HG03432 (cell line): ENCODE data around the gene TNFAIP3.
"Not testable (repeated sequence)": the region's sequence is repeated elsewhere in the genome, so short reads cannot be mapped to it uniquely, and the experiment has no call there.

ENCODE experiments used
- ATAC-seq: cut with Tn5 transposase; IDR thresholded peaks from one replicate; pipeline ENCODE4 v1.9.1; 2021; ENCODE audit warnings: mild to moderate bottlenecking, moderate library complexity; ENCODE audit not compliant: unreplicated experiment

Gene TNFAIP3

DNA sequence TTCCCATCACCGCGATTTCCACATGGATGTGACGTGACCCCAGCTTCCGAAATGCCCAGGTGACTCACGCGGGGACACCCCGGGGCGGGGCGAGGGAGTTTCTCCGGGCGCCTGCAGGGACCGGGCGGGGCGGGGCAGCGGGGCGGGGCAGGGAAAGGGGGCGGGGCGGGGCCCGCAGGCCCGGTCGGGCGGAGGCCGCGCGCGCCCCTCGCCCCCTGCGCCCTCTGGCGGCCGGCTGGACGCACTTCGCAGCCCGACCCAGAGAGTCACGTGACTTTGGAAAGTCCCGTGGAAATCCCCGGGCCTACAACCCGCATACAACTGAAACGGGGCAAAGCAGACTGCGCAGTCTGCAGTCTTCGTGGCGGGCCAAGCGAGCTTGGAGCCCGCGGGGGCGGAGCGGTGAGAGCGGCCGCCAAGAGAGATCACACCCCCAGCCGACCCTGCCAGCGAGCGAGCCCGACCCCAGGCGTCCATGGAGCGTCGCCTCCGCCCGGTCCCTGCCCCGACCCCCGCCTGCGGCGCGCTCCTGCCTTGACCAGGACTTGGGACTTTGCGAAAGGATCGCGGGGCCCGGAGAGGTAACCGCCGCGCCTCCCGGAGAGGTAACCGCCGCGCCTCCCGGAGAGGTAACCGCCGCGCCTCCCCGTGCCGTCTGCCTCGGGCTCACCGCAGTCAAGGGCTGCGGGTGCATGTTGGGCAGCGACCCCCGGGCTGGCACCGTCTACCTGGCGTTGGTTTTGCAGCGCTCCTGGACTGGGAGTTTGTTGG lies at the start of gene TNFAIP3:
Gene TNFAIP3, plus strand, starts transcription at position 346 of the 771 bp plus-strand sequence. CDS start 3,969 bp downstream, outside the sequence.
- peak; percentile 73 for ATAC-seq

DNA sequence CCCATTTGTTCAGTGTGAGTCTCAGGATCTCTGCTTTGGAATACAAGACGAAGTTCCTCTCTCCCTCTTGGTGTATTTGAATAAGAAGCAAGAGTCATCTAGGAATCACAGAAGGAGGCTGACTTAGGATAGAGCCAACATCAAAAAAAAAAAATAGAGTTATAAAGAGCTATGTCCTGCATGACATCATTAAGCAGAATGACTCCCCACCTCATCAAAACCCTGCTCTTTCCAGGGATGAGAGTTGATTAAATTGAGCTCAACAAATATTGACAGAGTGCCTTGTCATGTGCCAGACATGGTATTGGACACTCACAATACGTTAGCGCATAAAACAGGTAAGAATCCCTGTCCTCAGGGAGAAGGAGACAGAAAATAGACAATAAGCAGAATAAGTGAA lies 48.6 kb upstream of the TNFAIP3 start:
- no peak for ATAC-seq

GRCh38 chr6:137819740-137820139 lies 47.3 kb upstream of the TNFAIP3 start:
- ATAC-seq, result no peak

DNA sequence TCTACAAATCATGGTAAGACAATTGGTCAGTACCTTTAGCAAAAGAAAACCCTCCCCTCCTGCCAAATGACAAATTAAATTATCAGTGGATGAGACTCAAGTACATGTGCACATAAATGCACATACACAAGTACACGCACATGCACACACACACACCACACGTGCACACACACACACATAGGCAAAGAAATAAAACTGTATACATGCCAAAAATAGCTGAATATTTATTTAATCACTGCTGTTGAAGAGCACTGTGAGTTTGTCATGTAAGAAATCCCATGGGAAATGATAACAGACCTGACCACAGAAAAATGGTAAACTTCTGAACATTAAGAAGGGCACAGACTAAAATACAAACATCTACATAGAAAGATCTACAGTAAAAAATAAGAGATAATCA lies 46.6 kb upstream of the TNFAIP3 start:
- no peak for ATAC-seq

GRCh38 chr6:137820952-137821351 lies 46.1 kb upstream of the TNFAIP3 start:
- no peak for ATAC-seq

GRCh38 chr6:137821491-137821890 lies 45.6 kb upstream of the TNFAIP3 start:
- ATAC-seq, result no peak

DNA sequence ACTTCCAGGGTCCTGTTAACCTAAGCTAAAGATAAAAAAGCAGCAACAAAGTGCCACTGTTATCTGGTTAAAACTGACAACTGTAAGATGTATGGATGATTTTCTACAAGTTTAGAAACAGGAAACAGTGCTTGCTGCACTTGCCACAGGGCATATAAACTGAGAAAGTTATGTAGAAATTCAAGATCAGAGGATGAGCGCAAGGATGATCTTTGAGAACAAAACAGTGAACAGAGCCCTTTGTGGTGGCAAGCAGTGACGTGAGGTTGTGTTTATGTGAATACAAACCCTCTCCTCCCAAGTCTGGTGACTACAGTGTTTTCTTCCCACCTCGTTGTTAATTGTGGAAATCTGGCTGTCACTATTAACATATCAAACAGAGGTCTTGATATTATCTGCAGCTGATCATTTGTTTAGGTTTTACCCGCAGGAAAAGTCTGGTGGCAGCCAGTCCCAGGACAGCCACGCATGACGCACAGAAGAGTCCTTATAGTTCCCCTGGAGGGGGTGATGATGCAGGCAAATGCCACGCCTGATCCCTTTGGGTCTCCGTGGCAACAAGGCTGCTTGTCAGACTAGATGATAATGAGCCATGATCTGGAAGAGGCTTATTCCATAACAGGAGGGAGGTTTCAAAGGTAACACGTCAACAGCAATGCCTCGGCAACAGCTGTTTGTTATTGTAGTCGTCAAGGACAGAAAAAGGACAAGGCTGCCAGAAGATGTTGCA lies 43.1 kb upstream of the TNFAIP3 start:
- ATAC-seq, result no peak

- no peak for ATAC-seq
Measured at GRCh38 chr6:137824556-137824879, 42.5 kb upstream of the TNFAIP3 start.

DNA sequence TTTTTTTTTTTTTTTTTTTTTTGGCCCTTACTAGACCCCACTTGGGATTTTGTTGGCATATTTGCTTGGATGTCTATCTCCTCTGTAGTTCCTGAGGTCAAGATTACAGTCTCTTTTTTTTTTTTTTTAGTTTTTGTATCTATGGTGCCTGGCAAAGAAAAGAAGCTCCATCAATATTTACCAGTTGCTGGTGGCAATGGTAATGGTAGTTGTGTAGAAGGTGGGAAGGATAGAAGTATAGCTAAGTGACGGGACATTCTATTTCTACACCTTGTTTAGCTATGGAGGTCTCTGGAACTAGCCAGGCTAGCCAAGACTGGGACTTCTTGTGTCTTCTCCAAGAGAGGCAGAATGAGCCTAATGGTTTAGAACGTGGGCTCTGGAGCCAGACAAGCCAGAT lies 42.2 kb upstream of the TNFAIP3 start:
- ATAC-seq, result no peak

DNA sequence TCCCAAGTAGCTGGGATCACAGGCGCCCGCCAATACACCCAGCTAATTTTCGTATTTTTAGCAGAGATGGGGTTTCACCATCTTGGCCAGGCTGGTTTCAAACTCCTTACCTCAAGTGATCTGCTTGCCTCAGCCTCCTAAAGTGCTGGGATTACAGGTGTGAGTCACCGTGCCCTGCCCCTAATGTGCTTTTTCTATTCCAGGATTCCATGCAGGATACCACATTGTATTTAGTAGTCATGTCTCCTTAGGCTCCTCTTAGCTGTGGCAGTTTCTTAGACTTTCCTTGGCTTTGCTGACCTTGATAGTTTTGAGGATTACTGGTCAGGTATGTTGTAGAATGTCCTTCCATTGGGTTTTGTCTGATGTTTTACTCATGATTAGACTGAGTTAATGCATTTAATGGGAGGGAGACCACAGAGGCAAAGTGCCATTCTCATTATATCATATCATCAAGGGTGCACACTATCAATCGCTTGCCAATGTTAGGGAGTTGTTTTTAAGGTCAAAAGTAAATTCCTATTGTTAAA lies 39.6 kb upstream of the TNFAIP3 start:
- ATAC-seq, result no peak

DNA sequence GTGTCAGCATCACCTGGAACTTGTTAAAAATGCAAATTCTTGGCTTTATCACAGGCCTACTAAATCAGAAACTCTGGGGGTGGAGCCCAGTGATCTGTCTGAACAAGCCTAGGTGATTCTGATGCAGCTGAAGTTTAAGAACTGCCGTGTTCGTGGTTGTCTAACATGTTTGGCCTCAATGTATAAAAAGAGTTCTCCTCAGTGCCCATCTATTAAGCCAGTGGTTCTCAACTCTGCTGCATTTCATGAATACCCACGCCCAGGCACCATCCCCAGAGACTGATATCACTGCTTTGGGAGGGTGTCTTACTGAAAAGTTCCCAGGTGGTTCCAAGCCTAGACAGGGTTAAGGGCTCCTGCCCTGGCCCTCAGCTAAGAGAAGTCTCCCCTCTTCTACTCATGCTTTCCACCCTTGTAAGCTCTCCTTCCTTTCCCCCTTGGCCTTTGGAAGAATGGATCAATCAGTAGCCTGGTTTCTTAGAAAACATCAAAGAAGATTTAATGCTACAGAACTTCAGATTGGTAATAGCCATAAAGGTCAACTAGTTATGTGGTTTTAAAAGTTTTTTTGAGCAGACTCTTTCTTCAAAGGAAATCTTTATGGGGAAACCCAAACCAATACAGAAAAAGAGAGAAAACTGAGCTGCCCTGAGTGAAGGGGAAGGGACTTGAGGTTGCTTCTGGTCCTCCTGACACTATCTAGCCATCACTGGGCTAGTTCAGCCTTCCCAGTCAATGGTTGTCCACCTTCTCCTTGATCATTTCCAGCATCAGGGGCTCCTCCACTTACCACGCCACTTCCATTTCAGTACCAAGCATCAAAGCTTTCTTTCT lies 38.9 kb upstream of the TNFAIP3 start:
- peak; percentile 70 for ATAC-seq

DNA sequence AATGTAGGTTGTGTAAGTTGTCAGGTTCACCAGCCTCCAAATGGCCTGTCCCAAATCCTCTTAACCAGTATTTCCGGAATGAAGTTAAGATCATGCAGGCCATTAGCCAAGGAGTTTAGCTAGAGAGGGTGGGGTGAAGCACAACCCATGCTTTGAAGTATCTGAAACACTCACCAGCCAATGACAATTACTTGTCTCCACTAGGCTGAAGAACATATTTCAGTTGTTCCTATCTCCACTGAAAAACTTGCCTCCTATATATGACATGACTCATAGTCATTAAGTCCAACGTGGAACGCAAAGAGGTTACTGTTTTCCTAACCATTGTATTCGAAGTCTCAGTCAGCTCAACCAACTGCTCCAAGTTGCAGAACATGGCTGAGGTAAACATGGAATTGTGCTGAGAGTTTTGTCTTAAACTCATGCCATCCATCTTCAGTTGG lies 37.4 kb upstream of the TNFAIP3 start:
- ATAC-seq, result no peak

- no peak for ATAC-seq
Measured at GRCh38 chr6:137830511-137830911, 36.5 kb upstream of the TNFAIP3 start.

DNA sequence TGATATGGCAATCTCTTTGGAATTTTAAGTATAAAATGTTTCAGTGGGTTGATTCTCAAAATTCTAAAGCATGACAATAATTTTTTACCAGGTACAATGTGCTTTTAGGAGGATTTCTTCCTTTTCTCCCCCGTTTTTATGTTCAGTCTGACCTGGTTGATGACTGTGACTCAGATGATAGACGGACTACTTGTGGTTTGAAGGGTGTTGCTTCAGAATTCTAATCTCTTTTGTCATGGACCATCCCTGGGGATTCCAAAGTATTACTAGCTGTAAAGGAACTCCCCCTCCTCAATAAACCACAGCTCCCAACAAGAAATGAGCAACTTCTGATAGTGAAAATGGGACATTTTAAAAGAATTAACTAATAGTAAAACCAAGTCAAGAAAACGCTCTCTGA lies 34.9 kb upstream of the TNFAIP3 start:
- ATAC-seq, result no peak

GRCh38 chr6:137834508-137834907 lies 32.6 kb upstream of the TNFAIP3 start:
- no peak for ATAC-seq

DNA sequence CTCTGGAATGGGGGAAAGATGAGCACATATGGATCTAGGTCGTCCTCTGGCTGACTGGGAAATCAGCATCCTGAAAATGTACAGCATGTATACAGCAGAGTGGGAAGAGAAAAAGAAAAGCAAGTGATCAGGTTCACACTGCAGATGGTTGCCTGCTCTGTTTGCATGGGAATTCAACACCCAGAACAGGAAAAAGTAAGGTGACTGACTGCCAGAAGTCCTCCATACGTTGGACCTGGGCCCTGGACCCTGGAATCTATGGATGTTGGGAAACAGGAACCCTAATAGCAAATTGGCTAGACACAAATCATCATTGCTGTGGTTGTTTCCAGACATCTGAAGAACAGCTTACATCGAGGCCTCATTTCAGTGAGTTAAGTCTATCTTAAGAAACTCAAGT lies 30.3 kb upstream of the TNFAIP3 start:
- ATAC-seq, result no peak

DNA sequence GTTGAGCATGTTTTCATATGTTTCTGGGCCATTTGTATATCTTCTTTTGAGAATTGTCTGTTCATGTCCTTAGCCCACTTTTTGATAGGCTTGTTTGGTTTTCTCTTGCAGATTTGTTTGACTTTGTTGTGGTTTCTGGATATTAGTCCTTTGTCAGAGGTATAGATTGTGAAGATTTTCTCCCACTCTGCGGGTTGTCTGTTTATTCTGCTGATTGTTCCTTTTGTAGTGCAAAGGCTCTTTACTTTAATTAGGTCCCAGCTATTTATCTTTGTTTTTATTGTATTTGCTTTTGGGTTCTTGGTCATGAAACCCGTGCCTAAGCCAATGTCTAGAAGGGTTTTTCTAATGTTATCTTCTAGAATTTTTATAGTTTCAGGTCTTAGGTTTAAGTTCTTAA lies 29.0 kb upstream of the TNFAIP3 start:
- not testable (repeated sequence) for ATAC-seq

DNA sequence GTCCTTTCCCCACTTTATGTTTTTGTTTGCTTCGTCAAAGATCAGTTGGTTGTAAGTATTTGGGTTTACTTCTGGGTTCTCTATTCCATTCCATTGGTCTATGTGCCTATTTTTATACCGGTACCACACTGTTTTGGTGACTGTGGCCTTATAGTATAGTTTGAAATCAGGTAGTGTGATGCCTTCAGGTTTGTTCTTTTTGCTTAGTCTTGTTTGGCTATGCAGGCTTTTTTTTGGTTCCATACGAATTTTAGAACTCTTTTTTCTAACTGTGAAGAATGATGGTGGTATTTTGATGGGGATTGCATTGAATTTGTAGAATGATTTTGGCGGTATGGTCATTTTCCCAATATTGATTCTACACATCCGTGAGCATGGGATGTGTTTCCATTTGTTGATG lies 28.5 kb upstream of the TNFAIP3 start:
- not testable (repeated sequence) for ATAC-seq

- ATAC-seq, result no peak
Measured at GRCh38 chr6:137839076-137839475, 28.0 kb upstream of the TNFAIP3 start.

GRCh38 chr6:137840252-137840651 lies 26.8 kb upstream of the TNFAIP3 start:
- ATAC-seq, result no peak

GRCh38 chr6:137843211-137843610 lies 23.8 kb upstream of the TNFAIP3 start:
- ATAC-seq, result no peak
